T-helper 2 cell treated with Interferon-gamma antibody and Interleukin-4, amounts not matched to agents 5 μg/mL and 100 μg/mL, for 36 hours (primary cell): ENCODE data around the gene MRPS18A.
"Not testable (repeated sequence)": the region's sequence is repeated elsewhere in the genome, so short reads cannot be mapped to it uniquely, and the experiment has no call there.

Experiments used
- DNase-seq: peaks from one replicate; pipeline ENCODE4 v3.0.0; 2021; ENCODE audit warnings: low spot score
- H3K27ac Mint-ChIP-seq: one replicate; pipeline ENCODE4 v1.8.0; 2021; ENCODE audit warnings: mild to moderate bottlenecking, mixed read lengths
- H3K27me3 Mint-ChIP-seq: one replicate; pipeline ENCODE4 v1.8.0; 2021; ENCODE audit warnings: low read depth, mixed read lengths
- H3K36me3 Mint-ChIP-seq: one replicate; pipeline ENCODE4 v1.8.0; 2021; ENCODE audit warnings: low read depth, mixed read lengths
- H3K4me1 Mint-ChIP-seq: one replicate; pipeline ENCODE4 v1.8.0; 2021; ENCODE audit warnings: low read depth, mixed read lengths
- H3K4me3 Mint-ChIP-seq: one replicate; pipeline ENCODE4 v1.8.0; 2022; ENCODE audit warnings: mild to moderate bottlenecking, moderate library complexity, mixed read lengths
- H3K9me3 Mint-ChIP-seq: one replicate; pipeline ENCODE4 v1.8.0; 2021; ENCODE audit warnings: mixed read lengths

MRPS18A gene

DNA sequence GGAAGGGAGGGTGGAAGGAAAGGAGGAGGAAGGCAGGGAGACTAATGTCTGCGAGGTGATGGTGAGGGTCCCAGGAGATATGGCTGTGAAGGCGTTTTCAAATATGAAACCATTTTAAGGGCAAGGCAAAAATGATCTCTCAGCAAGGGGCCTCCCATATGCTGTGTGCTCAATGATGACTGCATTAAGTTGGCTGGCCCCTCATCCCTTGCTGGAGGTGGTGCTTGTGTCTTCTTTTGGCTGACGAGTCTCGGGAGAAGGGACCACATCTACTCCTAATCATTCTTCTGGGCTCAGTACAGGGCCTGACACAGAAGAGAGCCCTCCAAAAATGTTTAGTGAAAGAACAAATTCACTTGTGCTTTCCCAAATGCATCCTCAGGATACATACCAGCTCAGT lies 23.0 kb upstream of the MRPS18A start:
- no peak overlapping the region for H3K27ac Mint-ChIP-seq
- no peaks in the 10 kb centered on the region for H3K36me3 Mint-ChIP-seq
- H3K9me3 Mint-ChIP-seq, result no peaks in the 10 kb centered on the region
- H3K4me3 Mint-ChIP-seq, result no peak overlapping the region
- no peak for DNase-seq
- H3K27me3 Mint-ChIP-seq, result peaks cover 28% of the 10 kb centered on the region
- peaks cover 27% of the 10 kb centered on the region for H3K4me1 Mint-ChIP-seq

GRCh38 chr6:43709654-43710303 lies 22.2 kb upstream of the MRPS18A start:
- no peak overlapping the region for H3K4me3 Mint-ChIP-seq

DNA sequence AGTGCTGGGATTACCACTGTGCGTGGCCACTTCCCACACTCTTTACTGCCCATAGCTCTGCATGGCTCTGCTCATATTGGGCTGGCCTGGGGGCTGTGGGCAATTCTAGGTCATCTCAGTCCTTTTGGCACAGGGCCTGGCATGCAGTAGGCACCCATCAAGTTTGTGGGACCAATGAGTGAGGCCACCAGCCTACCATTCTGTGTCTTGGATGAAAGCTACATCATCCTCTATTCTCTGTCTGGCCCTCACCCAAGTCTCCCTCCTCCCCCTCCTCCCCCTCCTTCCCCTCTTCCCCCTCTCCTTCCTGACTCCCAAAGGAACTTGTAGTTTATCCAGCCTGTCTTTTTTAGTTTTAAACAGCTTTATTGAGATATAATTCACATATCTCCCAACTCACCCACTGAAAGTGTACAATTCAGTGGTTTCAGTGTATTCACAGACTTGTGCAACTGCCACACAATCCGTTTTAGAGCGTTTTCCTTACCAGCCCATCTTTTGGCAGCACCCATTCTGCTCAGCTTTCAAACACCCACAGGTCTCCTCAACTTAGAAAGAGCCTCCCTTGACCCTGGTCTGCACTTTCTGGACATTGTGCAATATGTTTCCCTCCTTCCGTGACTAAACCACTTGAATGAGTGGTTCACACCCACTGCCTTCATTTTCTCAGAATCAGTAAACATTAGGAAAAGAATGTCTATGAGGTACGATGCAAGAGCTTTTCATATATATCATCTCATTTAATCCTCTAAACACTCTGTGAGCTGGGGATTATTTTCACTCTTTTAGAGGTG lies 21.5 kb upstream of the MRPS18A start:
- no peaks in the 10 kb centered on the region for H3K36me3 Mint-ChIP-seq
- peak overlapping the region; percentile 21 for H3K27ac Mint-ChIP-seq
- peaks cover 26% of the 10 kb centered on the region for H3K27me3 Mint-ChIP-seq
- H3K4me1 Mint-ChIP-seq, result peaks cover 31% of the 10 kb centered on the region
- no peak overlapping the region for H3K4me3 Mint-ChIP-seq
- no peaks in the 10 kb centered on the region for H3K9me3 Mint-ChIP-seq
- DNase-seq, result peak; percentile 38

More at GRCh38 chr6:43709654-43710303, 22.2 kb upstream of the MRPS18A start:
- no peak for DNase-seq
- Mint-ChIP-seq H3K27ac (no peak overlapping the region), H3K36me3 (no peaks in the 10 kb centered on the region), H3K27me3 (peaks cover 28% of the 10 kb centered on the region), H3K9me3 (no peaks in the 10 kb centered on the region), H3K4me1 (peaks cover 29% of the 10 kb centered on the region)

- Mint-ChIP-seq H3K36me3 (no peaks in the 10 kb centered on the region), H3K27me3 (peaks cover 28% of the 10 kb centered on the region), H3K27ac (no peak overlapping the region), H3K9me3 (no peaks in the 10 kb centered on the region), H3K4me3 (no peak overlapping the region), H3K4me1 (peaks cover 32% of the 10 kb centered on the region)
- DNase-seq, result no peak
These were observed 20.2 kb upstream of the MRPS18A start for GRCh38 chr6:43707767-43708166.

GRCh38 chr6:43707269-43707668 lies 19.7 kb upstream of the MRPS18A start:
- H3K27ac Mint-ChIP-seq, result no peak overlapping the region
- no peak overlapping the region for H3K4me3 Mint-ChIP-seq
- peaks cover 31% of the 10 kb centered on the region for H3K27me3 Mint-ChIP-seq
- no peaks in the 10 kb centered on the region for H3K9me3 Mint-ChIP-seq
- H3K36me3 Mint-ChIP-seq, result no peaks in the 10 kb centered on the region
- DNase-seq, result no peak
- peaks cover 32% of the 10 kb centered on the region for H3K4me1 Mint-ChIP-seq

GRCh38 chr6:43706788-43707187 lies 19.2 kb upstream of the MRPS18A start:
- Mint-ChIP-seq H3K4me1 (peaks cover 32% of the 10 kb centered on the region), H3K4me3 (no peak overlapping the region), H3K27ac (no peak overlapping the region), H3K9me3 (no peaks in the 10 kb centered on the region), H3K27me3 (peaks cover 31% of the 10 kb centered on the region), H3K36me3 (no peaks in the 10 kb centered on the region)
- DNase-seq, result no peak

DNA sequence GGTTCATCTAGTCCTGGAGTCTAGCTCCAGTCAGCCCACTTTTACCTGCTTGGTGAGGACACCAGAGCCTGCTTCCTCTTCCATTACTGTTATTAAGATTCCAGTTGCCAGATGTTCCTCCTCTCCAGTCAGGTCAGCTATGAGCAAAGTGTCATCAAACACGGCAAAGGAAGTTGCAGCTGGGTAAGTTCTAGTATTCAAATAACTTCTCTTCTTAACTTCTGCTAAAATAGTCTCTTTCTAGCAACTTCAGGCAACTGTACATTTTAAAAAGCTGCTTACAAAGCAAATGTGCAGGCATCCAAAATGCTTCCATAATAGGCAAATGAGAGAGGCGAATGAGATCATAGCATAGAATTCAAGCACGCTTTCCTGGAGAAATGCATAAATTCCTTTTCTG lies 18.4 kb upstream of the MRPS18A start:
- no peak for DNase-seq
- peaks cover 32% of the 10 kb centered on the region for H3K4me1 Mint-ChIP-seq
- H3K4me3 Mint-ChIP-seq, result no peak overlapping the region

DNA sequence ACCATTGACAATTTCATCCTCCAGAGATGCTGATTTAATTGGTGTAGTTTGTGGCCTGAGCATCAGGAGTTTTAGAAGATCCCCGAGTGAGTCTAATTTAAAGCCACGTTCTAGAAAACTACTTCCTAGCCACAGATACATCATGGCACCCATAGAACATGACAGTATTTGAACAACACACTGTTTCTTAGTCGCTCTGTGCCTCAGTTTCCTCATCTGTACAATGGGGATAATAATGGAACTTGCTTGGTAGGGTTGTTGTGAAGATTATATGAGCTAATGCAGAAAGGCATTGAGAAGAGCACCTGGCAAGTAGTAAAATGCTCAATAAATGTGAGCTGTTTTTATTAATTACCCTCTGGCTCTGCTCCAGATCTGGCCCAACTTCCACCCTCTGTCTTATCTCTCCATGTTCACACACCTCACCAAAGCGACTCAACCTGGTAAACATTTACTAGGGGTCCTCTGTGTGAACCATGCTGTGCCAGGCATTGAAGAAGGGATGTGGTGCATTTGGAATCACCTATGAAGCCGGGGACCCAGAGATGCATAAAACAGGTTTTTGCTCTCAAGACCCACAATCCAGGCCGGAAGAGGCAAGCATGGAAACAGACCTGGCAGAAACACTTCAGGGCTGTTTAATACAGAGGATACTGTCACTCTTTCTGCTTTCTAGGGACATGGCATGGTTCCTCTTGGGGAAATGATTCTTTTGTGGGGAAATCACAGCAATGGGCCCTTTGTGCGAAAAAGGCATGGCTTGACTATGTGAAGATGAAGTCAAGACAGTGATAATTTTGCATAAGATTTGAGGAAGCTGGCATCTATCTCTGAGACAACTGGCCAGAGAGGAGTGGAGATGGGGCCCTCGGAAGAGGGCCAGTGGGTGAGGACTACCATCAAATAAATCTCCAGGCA lies 16.2 kb upstream of the MRPS18A start:
- Mint-ChIP-seq H3K4me3 (no peak overlapping the region), H3K4me1 (peaks cover 22% of the 10 kb centered on the region), H3K9me3 (no peaks in the 10 kb centered on the region), H3K36me3 (no peaks in the 10 kb centered on the region), H3K27me3 (peaks cover 30% of the 10 kb centered on the region), H3K27ac (no peak overlapping the region)
- DNase-seq, result no peak

More for the DNA sequence above, 18.4 kb upstream of the MRPS18A start:
- Mint-ChIP-seq H3K36me3 (no peaks in the 10 kb centered on the region), H3K27me3 (peaks cover 27% of the 10 kb centered on the region), H3K9me3 (no peaks in the 10 kb centered on the region), H3K27ac (no peak overlapping the region)

DNA sequence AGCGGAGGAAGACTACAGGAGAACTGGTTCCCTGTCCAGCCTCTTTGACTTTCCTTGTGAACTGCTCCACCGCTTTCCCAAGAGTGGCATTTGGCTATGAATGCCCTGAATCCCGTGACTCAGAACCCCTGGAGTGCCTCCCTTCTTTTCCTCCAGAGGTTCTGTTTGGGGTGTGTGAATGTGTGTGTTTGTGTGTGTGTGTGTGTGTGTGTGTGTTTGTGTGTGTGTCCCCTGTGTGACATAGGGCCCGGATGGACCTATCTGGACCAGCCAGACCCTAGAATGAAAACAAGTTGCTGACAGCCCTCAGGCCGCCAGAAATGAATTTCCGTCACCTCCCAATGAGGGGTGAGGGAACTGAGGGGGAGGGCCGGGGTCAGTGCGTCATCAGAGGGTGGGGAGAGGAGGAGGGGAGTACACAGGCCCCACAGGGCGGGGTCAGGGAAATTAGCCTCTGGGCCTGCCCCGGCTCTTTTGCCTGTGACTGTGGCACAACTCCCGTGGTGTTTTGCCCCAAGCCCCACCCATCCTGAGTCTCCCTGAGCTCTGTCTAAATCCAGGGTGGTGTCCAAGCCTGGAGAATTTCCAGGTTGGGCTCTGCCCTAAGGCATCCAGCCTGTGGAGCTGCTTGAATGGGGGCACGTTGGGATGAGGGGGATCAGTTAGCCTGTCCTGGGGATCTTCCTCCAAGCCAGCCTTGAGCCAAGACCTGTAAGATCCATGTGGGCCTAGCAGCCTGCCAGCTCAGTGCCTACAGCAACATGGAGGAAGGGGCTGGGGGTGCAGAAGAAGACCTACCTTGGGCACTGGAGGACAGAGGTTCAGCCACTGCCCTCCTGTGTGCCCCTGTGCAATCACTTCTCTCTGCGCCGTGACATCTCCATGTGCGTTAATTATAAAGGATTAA lies 15.2 kb upstream of the MRPS18A start:
- H3K4me1 Mint-ChIP-seq, result peaks cover 20% of the 10 kb centered on the region
- no peak for DNase-seq
- no peaks in the 10 kb centered on the region for H3K36me3 Mint-ChIP-seq
- H3K9me3 Mint-ChIP-seq, result no peaks in the 10 kb centered on the region
- no peak overlapping the region for H3K27ac Mint-ChIP-seq
- peaks cover 34% of the 10 kb centered on the region for H3K27me3 Mint-ChIP-seq
- H3K4me3 Mint-ChIP-seq, result no peak overlapping the region

GRCh38 chr6:43702171-43702533 lies 14.6 kb upstream of the MRPS18A start:
- H3K4me3 Mint-ChIP-seq, result no peak overlapping the region
- H3K27me3 Mint-ChIP-seq, result peaks cover 34% of the 10 kb centered on the region
- H3K9me3 Mint-ChIP-seq, result no peaks in the 10 kb centered on the region
- peaks cover 19% of the 10 kb centered on the region for H3K4me1 Mint-ChIP-seq
- H3K36me3 Mint-ChIP-seq, result no peaks in the 10 kb centered on the region
- no peak for DNase-seq
- H3K27ac Mint-ChIP-seq, result no peak overlapping the region

- not testable (repeated sequence) for H3K4me1 Mint-ChIP-seq, H3K36me3 Mint-ChIP-seq, H3K9me3 Mint-ChIP-seq, DNase-seq, H3K27ac Mint-ChIP-seq, H3K4me3 Mint-ChIP-seq
- H3K27me3 Mint-ChIP-seq, result peaks cover 24% of the 10 kb centered on the region
These were observed 13.5 kb upstream of the MRPS18A start for GRCh38 chr6:43700939-43701560.

DNA sequence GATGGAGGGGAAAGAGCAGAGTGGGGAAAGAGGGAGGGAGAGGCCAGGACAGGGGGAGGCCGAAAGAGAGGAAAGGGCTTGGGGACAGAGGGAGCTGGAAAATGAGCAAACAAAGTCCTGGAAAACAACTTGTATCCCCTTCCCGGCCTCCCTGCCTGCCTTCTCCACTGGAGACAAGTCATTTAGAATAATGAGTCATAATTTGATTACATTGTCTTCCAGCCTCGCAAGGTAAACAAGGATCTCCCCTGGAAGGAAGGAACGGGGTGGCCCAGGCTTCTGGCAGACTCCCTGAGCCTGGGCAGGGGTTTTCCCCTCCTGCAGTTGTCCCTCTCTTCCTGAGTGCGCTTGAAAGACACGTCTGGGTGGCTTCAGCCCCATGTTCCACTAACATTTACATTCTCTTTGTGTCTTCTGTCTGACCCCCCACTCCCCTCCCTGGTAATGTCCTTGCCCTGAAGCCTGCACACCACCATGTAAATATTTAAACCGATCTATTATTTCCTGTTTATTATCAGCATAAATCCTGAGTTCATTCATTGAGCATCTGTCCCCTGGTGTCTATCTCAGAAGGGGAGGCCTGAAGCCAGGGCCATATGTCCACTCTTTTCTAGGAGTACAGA lies 12.1 kb upstream of the MRPS18A start:
- Mint-ChIP-seq H3K36me3 (no peaks in the 10 kb centered on the region), H3K27ac (no peak overlapping the region), H3K4me1 (peaks cover 4% of the 10 kb centered on the region), H3K9me3 (no peaks in the 10 kb centered on the region), H3K4me3 (no peak overlapping the region), H3K27me3 (peaks cover 23% of the 10 kb centered on the region)
- DNase-seq, result no peak
